Putamen (tissue), 1 donor: ENCODE measurements around the gene FAM110A.
"Not testable (repeated sequence)": the region's sequence is repeated elsewhere in the genome, so short reads cannot be mapped to it uniquely, and the experiment has no call there.

Experiments used
- DNase-seq: peaks from one replicate; pipeline ENCODE4 v3.0.0-alpha.2; 2016; ENCODE audit warnings: low spot score

Gene FAM110A

DNA sequence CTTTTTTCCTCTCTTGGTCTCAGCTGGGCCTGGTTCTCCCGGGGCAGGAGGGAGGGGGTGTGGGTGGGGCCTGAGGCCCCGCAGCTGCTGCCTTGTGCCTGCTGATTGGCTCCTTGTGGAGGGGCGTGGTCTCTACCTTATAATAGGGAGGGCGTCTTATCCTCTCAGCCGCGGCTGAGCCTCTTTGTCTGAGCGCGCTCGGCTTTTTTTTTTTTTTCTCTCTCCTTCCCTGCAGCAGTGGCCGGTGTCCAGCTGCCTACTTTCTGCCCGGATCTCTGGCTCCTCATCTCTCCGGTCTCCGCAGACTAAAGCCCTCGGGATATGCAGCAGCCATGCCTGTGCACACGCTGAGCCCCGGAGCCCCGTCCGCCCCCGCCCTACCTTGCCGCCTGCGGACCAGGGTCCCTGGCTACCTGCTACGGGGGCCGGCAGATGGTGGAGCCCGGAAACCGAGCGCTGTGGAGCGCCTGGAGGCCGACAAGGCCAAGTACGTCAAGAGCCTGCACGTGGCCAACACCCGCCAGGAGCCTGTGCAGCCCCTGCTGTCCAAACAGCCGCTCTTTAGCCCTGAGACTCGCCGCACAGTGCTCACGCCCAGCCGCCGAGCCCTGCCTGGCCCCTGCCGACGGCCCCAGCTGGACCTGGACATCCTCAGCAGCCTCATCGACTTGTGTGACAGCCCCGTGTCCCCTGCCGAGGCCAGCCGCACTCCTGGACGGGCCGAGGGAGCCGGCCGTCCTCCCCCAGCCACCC is 11.1 kb downstream of the FAM110A start:
- DNase-seq, result peak; percentile 83

DNA sequence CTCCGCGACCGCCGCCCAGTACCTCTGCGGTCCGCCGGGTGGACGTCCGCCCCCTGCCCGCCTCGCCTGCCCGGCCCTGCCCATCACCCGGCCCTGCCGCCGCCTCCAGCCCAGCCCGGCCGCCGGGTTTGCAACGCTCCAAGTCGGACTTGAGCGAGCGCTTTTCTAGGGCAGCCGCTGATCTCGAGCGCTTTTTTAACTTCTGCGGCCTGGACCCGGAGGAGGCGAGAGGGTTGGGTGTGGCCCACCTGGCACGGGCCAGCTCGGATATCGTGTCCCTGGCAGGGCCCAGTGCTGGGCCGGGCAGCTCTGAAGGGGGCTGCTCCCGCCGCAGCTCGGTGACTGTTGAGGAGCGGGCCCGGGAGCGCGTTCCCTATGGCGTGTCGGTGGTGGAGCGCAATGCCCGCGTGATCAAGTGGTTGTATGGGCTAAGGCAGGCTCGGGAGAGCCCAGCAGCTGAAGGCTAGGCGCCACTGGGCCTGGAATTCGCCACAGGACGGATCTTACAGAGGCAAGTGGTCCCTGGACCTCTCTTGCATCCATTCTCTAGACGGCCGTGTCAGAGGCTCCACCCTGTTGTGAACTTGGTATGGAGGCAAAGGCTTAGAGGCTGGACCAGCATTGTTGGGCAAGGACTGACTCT is 11.8 kb downstream of the FAM110A start:
- DNase-seq, result no peak

DNA sequence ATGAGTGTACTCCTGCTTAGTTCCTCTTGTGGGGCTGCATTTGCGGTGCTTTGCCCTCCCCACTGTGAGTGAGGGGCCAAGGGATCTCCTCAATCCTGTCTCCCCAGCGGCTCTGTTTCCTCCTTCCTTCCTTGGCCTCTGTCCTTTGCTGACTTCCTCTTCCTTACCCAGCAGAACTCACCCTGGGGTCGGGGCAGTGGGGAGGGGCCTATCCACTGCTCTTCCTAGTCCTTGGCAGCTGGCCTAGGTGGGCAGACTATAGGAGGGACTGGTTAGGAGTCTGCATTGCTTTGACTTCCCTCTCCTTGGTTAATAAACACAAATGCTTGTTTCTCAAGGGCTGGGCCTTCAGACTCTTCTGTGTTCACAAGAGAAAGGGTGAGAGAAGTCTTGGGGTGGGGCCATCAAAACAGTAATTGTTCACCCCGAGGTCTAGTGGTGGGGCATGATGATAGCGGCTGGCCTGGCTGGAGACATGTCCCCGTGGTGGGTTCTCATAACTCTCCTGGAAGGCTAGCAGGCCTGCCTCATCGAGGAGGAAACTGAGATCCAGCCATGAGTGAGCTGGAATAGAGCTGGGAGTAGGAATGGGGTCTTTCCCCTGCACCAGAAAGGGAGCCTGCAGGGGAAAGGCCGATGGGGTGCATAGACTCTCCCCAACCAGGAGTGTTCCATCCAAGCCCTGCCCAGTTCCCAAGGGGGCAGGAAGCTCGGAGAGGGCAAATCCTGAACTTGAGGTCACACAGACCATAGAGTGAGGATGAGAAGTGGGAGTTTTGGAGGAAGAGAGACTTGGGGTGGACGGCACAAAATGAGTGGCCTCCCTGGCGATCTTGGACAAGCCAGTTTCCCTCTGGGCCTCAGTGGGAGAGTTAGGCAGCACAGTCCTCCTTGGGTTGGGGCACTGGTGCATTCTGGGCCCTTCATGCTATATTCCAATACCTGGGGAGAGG is 12.7 kb downstream of the FAM110A start:
- DNase-seq, result no peak

GRCh38 chr20:846894-847278 is 13.4 kb downstream of the FAM110A start:
- DNase-seq, result no peak

DNA sequence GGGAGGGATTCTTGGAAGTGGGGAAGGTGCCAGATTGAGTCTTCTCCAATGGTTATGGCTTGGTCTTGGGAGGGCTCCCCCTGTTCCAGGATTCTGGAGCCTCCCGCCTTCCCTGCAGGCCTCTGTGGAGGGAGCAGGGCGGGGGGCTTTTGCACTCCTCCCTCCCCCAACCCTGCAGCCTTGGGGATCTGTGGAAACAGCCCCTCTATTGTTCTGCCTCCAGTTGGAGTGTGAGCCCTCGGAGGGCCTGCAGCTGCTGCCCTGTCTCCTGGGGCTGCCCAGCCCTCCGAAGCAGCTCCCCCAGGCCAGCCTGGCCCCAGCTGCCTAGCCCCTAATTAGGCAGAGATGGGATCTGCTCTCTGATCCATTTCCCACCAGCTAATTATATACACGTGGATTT is 14.7 kb downstream of the FAM110A start:
- no peak for DNase-seq

- not testable (repeated sequence) for DNase-seq
These were observed 15.2 kb downstream of the FAM110A start for GRCh38 chr20:848731-849130.

DNA sequence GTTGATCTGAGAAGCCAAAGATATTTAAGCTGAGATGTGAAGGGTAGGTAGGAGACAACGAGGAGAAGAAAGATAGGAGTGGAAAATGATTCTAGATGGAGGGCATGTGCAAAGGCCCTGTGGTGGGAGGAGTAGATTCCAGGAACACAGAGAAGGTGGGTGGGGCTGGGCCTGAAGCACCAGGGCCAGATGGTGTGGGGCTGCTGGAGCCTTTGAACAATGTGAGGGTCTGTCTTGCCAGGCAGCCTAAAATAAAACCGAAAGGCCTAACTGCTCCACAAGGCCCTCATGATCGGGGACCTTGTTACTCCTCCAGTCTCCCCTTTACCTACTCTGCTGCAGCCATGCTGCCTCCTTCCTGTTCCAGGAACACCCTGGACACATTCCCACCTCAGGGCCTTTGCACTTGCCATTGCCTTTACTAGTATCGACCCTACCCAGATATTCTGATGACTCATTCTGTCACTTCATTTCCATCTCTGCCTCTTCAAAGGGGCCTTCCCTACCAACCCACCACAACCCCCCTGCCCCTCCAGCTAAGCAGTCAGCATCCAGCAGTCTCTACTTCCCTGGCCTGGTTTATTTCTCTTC is 20.0 kb downstream of the FAM110A start:
- DNase-seq, result no peak

DNA sequence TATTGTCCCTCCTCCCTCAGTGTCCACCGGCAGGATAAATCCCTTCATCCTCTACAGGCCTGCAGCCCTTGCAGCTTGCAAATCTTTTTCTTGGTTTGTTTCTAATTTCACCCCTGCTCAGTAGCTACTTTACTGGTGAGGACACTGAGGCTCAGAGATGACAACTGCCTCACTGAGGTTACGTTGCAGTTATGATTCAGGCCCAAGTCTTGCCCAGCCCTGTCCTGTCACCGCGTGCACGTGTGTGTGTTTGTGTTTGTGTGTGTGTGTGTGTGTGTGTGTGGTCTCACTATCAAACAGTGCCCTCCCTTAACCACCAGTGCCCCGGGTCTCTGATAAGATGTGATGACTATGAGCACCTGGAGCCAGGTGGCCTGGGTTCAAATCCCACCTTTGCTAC is 21.1 kb downstream of the FAM110A start:
- no peak for DNase-seq

DNA sequence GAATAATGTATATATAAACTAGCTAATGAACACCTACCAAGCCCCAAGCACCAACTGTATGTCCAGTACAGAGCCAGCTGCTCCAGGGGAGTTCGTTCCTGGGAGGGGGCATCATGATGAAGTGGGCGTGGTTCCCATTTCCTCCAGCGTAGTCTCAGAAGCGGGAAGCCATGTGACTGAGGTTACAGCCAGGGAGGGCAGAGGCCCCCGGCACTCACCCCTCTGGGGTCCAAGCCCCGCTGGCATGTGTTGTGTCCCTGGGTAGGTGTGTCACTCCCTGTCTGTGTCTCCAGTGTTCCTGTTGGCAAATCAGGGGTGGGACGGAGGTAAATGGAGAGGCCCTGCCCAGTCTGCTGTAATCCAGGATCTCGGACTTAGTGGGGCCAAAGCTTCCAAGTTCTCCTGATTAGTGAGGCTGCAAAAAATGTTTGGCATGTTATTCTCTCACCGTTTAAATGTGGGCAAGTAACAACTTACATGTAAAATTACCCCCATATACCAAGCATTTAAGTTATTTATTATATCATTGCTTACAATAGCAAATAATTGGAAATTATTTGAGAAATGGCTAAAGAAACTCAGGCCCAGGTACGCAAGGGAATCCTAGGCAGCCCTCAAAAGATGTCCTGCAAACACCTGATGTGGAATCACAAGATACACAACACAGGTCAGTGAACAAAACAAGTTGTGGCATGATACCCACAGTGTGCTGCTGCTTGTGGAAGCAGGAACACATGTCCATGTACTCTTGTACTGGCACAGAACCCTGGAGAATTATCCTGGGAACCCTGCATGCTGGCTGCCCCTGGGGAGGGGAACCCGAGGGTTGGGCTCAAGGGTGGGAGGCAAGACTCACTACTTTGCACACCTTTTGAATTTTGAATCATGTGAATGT is 22.2 kb downstream of the FAM110A start:
- no peak for DNase-seq

- DNase-seq, result no peak
These were observed 22.9 kb downstream of the FAM110A start for GRCh38 chr20:856361-856775.

DNA sequence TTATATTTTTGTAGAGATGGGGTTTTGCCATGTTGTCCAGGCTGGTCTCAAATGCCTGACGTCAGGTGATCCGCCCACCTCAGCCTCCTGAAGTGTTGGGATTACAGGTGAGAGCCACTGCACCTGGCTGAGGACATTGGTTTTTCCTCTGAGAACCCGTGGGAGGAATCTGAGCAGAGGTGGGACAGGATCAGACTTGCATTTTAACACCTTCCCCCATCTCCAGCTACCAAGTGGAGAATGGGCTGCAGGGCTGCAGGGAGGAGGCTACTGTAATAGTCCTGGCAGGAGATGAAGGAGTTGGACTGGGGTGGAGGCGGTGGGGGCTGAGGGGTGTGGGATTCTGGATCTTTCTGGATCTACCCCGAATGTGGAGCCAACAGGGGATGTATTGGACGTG is 24.5 kb downstream of the FAM110A start:
- DNase-seq, result no peak

DNA sequence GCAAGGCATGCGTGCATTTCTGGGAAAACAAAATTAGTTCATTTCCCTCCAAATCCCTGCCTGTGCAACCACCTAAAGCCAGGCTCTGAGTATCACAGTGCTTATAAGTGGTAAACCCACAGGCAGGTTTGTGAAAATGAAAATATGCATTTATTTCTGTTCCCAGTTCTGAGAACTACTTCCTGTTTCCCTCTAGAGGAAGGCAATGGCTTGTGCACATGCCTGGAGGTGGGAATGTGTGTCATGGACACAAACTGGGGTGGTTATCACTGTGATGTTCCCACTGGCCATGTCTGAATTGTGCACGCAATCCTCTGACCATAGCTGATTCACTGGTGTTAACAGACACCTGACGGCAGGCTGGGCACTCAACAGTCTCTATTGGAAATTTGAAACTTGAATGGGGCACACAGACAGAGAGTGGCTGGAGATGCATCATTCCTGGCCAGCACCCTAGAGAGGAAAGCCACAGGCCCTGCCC is 26.3 kb downstream of the FAM110A start:
- DNase-seq, result no peak

- no peak for DNase-seq
These were observed 27.4 kb downstream of the FAM110A start for GRCh38 chr20:860891-861290.

DNA sequence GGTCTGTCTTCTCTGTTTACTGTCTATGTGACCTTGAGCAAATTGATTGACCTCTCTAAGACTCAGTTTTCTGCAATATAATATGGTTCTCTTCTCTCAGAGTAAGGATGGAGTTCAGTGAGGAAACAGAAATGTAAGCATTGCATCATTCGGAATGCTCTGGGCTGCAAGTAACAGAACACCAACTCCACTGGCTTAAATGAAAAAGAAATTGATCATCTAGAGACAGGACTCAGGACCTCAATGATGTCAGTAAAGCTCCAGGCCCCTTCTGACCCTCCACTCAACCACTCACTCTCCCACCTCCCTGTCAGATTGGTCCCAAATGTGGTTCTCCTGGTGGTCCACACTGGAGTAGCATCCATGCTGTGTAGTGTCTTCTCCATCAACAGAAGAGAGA is 31.9 kb downstream of the FAM110A start:
- DNase-seq, result no peak

DNA sequence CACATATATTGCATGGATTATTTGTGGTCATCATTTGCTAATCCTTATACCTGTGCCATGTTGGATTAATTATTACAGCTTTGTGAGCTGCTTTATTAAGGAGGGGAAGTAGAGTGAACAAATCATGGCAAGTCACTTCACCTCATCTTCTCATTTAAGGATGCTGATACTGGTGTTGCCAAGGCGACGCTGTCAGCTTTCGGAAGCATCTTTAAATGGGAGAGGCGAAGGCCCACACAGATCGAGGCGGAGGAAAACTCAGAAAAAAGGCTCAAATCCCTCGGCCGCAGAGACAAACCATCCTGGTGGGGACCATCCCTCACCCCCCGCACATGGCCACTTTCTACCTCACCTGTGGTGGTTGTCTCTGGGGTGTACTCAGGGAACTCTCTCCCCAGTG is 34.8 kb downstream of the FAM110A start:
- peak; percentile 57 for DNase-seq

DNA sequence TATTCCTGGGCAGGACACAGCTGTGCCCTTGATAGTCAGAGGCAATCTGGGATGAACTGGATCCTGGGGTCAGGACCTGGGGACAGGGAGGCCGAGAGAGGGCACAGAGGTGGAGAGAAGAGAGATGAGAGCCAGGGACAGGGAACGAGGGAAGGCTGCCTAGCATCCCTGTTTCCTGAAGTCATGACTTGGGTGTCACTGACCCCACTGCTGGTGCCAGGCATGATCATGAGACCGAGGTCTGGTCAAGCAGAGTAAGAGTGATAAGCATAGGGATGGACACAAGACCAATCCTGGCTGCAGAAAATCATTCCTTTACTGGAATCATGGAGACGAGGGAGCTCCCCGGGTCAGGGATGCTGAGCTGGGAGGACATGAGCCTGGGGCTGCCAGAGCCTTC is 36.1 kb downstream of the FAM110A start:
- DNase-seq, result no peak

DNA sequence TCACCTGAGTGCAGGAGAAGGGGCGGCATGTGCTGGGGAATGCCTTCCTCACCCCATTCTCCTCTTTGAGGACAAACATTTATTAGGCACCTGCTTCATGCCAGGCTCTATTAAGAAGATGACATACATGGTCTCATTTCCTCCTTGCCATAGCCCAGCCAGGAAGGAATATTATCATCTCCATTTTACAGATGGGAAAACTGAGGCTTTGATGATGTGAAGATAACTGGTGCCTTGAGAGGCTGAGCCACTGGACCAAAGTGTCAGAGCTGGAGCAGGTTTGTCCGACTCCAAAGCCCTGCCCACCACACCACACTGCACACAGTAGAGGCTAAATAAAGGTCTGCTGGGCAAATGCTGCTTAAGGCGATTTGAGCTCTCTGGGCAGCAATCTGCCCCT is 37.2 kb downstream of the FAM110A start:
- DNase-seq, result no peak

DNA sequence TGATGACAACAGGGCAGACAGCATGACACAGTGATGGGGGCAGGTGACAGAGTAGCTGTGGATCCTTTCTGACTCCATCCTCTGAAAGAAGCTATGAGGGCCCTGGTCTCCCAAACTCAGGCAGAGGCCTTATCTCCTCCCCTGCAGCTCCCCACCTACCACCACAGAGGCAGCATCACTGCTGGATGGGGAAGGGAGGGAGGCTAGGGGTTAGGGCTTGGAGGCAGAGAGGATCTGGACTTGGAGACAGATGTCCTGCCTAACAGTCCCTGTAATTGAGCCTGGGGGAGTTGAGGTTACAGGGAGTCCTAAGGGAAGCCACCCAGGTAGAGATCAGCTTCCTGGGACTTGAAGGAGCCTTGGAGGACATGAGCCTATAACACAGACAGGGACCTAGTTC is 37.9 kb downstream of the FAM110A start:
- DNase-seq, result no peak

GRCh38 chr20:871948-872347 is 38.4 kb downstream of the FAM110A start:
- no peak for DNase-seq

- no peak for DNase-seq
These were observed 39.5 kb downstream of the FAM110A start for GRCh38 chr20:872855-873520.
